ENCODE measurements around the gene LHX6. TPM values are rescaled to one million over a fixed set of nuclear protein-coding genes. Genes with fewer than 3 reads are reported as not detected.

Gene LHX6
- total and polyA plus RNA-seq, 2 experiments from 2014 or later: 1.0 to 1.2 TPM

GRCh38 chr9:122186777-122187470 is 41.8 kb downstream of the LHX6 start:
- H3K27me3 ChIP-seq (ENCODE audit: insufficient read depth): no peaks in the 10 kb centered on the region
- no peak for ATAC-seq
- Mint-ChIP-seq H3K27ac (no peak overlapping the region), H3K4me3 (no peak overlapping the region), H3K27me3 (ENCODE audit: insufficient read depth, low read depth, poor library complexity) (peaks cover 7% of the 10 kb centered on the region), H3K4me1 (peaks cover 11% of the 10 kb centered on the region), H3K36me3 (ENCODE audit: low read depth) (no peaks in the 10 kb centered on the region; the same call in 2 of the 3 replicates), H3K9me3 (no peaks in the 10 kb centered on the region; the same call in 2 of the 3 replicates)
- no peak overlapping the region for H3K4me3 ChIP-seq
- no peaks in the 10 kb centered on the region for H3K9me2 ChIP-seq (ENCODE audit: insufficient read depth)
- H2AFZ ChIP-seq: no peak overlapping the region
- DNase-seq (ENCODE audit: low spot score): no peak
- no peaks in the 10 kb centered on the region for H3F3A ChIP-seq (replicated peaks; ENCODE audit: low read depth)
- H3K79me2 ChIP-seq (replicated peaks; ENCODE audit: insufficient read depth): no peaks in the 10 kb centered on the region
- no peak overlapping the region for H3K4me2 ChIP-seq
- TF ChIP-seq JUNB (IDR thresholded peaks at IDR 0.05; ENCODE audit: unreplicated experiment): no peak
- no peak for TF ChIP-seq STAT1 (IDR thresholded peaks at IDR 0.05; ENCODE audit: unreplicated experiment)
- TF ChIP-seq REST (IDR thresholded peaks at IDR 0.05; ENCODE audit: unreplicated experiment): no peak
- no peaks in the 10 kb centered on the region for H3K4me1 ChIP-seq (ENCODE audit: insufficient read depth)
- H3K36me3 ChIP-seq (ENCODE audit: insufficient read depth): no peaks in the 10 kb centered on the region
- H3K27ac ChIP-seq (ENCODE audit: low read depth): no peak overlapping the region
- H4K20me1 ChIP-seq (replicated peaks; ENCODE audit: insufficient read depth): no peaks in the 10 kb centered on the region

- no peaks in the 10 kb centered on the region for H3K79me2 ChIP-seq (replicated peaks; ENCODE audit: insufficient read depth)
- no peaks in the 10 kb centered on the region for H3K9me2 ChIP-seq (ENCODE audit: insufficient read depth)
- H4K20me1 ChIP-seq (replicated peaks; ENCODE audit: insufficient read depth): no peaks in the 10 kb centered on the region
- no peak overlapping the region for H3K27ac ChIP-seq (ENCODE audit: low read depth)
- ATAC-seq (peak; percentile 86), DNase-seq (ENCODE audit: low spot score) (peak; percentile 43)
- no peaks in the 10 kb centered on the region for H3K36me3 Mint-ChIP-seq (ENCODE audit: low read depth)
- H3K9me3 Mint-ChIP-seq: no peaks in the 10 kb centered on the region; the same call in 2 of the 3 replicates
- no peak overlapping the region for H3K27ac Mint-ChIP-seq
- no peak for TF ChIP-seq ZNF462 (CRISPR knock-in tag; IDR thresholded peaks at IDR 0.05)
- no peak for TF ChIP-seq EZH2phosphoT487 (IDR thresholded peaks at IDR 0.05; ENCODE audit: unreplicated experiment)
- TF ChIP-seq CTCF (conservative IDR thresholded peaks at IDR 0.05; ENCODE audit: low read depth in 2 of 2): peak in 1 of 2 experiments; percentile 52; a peak in 2 of 4 replicates
- no peaks in the 10 kb centered on the region for H3K36me3 ChIP-seq (ENCODE audit: insufficient read depth)
- H2AFZ ChIP-seq: no peak overlapping the region
- peaks cover 5% of the 10 kb centered on the region for H3K4me1 Mint-ChIP-seq
- peaks cover 4% of the 10 kb centered on the region for H3K27me3 Mint-ChIP-seq (ENCODE audit: insufficient read depth, low read depth, poor library complexity)
- H3K27me3 ChIP-seq (ENCODE audit: insufficient read depth): no peaks in the 10 kb centered on the region
- no peaks in the 10 kb centered on the region for H3K4me1 ChIP-seq (ENCODE audit: insufficient read depth)
- H3K4me2 ChIP-seq: no peak overlapping the region
- no peak overlapping the region for H3K4me3 ChIP-seq
- no peak overlapping the region for H3K4me3 Mint-ChIP-seq
- H3F3A ChIP-seq (replicated peaks; ENCODE audit: low read depth): no peaks in the 10 kb centered on the region
These were observed 42.5 kb downstream of the LHX6 start for GRCh38 chr9:122186301-122186700.

Measured in GM23338 (cell line).